Activated T-cell treated with anti-CD3 and anti-CD28 coated beads, Interleukin-2, amount 50 U/mL, for 1 hour (primary cell): ENCODE results near the gene YPEL3.

ENCODE experiments used
- DNase-seq: peaks from one replicate; pipeline ENCODE4 v3.0.0-alpha.2; 2020

Gene YPEL3

GRCh38 chr16:30088832-30089624, 7.0 kb downstream of the YPEL3 start:
- no peak for DNase-seq

GRCh38 chr16:30088237-30088831, 7.7 kb downstream of the YPEL3 start:
- no peak for DNase-seq

- no peak for DNase-seq
Observed at GRCh38 chr16:30087181-30087898, 8.7 kb downstream of the YPEL3 start.

- no peak for DNase-seq
Observed at GRCh38 chr16:30086291-30087140, 9.5 kb downstream of the YPEL3 start.

GRCh38 chr16:30085820-30086219, 10.2 kb downstream of the YPEL3 start:
- no peak for DNase-seq

GRCh38 chr16:30085247-30085646, 10.8 kb downstream of the YPEL3 start:
- no peak for DNase-seq

GRCh38 chr16:30084816-30085159, 11.2 kb downstream of the YPEL3 start:
- no peak for DNase-seq

- no peak for DNase-seq
Observed at GRCh38 chr16:30084096-30084815, 11.8 kb downstream of the YPEL3 start.

GRCh38 chr16:30083216-30084055, 12.6 kb downstream of the YPEL3 start:
- DNase-seq, result no peak

GRCh38 chr16:30082545-30083090, 13.4 kb downstream of the YPEL3 start:
- no peak for DNase-seq

- no peak for DNase-seq
Observed at GRCh38 chr16:30079480-30079879, 16.5 kb downstream of the YPEL3 start.

- DNase-seq, result no peak
Observed at GRCh38 chr16:30078744-30079143, 17.3 kb downstream of the YPEL3 start.

GRCh38 chr16:30077656-30078055, 18.4 kb downstream of the YPEL3 start:
- DNase-seq, result no peak

- no peak for DNase-seq
Observed at GRCh38 chr16:30076276-30076791, 19.7 kb downstream of the YPEL3 start.

GRCh38 chr16:30075503-30076275, 20.3 kb downstream of the YPEL3 start, which contains the start of gene PPP4C:
PPP4C (plus strand) TSS chr16:30075994; CDS start chr16:30076378, 384 bp downstream.
- DNase-seq, result peak; percentile 89

- no peak for DNase-seq
Observed at GRCh38 chr16:30070490-30070889, 25.5 kb downstream of the YPEL3 start.

GRCh38 chr16:30069611-30070462, 26.2 kb downstream of the YPEL3 start:
- DNase-seq, result no peak

GRCh38 chr16:30068750-30069610, 27.0 kb downstream of the YPEL3 start:
- peak; percentile 74 for DNase-seq
